ENCODE data around the gene CEACAM3. TPM values are rescaled to one million over a fixed set of nuclear protein-coding genes. Genes with fewer than 3 reads are reported as not detected.

The CEACAM3 gene
- under 1 TPM in 1 of 4 donors, not detected in 3; 0.68 TPM for total RNA-seq

DNA sequence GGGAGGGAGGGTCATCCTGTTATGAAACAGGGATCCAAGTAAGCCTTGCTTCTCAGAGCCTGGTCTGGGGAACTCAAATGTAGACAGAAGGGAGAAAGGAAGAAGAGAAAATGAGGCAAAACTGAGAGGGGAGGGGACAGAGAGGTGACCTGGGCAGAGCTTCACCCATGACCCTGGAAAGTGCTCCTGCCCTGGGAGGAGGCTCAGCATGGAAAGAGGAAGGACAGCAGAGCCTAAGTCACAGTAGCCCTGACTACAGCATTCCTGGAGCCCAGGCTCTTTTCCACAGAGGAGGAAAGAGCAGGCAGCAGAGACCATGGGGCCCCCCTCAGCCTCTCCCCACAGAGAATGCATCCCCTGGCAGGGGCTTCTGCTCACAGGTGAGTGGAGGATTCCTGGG is at the start of gene CEACAM3:
Gene CEACAM3, plus strand, starts transcription at position 226 of the 400 bp plus-strand sequence. Its CDS starts 91 bp downstream, at position 317.
- no peak for TF ChIP-seq CTCF (IDR thresholded peaks at IDR 0.05; ENCODE audit: low read depth)

DNA sequence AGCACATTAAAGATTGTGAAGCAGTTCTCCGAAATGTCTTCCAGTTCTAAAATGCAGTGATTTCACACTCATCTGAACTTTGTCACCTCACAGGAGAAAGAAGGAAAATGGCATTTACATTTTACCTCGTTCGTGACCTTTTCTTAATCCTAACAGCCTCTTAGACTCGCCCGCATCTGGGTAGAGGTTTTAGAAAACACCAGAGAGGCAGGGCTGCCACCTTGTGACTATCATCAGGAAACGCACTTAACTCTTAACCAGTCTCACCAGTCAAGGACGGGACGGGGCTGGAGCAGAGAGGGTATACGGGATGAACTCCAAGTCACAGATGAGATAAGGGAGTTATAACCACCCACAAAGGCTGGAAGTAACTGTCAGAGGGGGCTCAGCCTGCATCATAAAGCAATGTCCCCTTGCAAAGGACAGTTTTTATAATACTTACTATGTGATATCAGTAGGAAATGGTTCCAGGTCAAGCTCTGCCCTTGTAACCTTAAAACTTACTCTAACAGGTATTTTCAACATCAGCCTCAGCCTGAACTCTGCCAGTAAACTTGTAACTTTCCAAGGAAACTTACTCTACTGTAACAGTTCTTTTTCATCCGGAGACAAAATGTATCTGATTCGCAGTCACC is 49.7 kb upstream of the CEACAM3 start:
- no peak for TF ChIP-seq CTCF (IDR thresholded peaks at IDR 0.05; ENCODE audit: low read depth)

DNA sequence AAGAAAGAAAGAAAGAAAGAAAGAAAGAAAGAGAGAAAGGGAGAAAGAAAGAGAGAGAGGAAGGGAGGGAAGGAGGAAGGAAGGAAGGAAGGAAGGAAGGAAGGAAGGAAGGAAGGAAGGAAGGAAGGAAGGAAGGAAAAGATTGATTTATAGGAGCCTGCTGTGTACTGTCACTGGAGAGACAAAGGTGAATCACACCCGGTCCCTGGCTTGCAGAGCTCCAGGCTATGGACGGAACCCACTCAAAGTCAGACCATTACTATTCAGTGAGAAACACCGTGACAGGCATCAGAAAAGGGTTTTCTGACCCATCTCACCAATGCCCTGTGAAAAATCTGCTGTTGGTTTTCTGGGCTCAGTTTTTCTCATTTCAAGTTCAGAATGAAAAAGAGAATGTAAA is 48.4 kb upstream of the CEACAM3 start:
- TF ChIP-seq CTCF (IDR thresholded peaks at IDR 0.05; ENCODE audit: low read depth): no peak

GRCh38 chr19:41753159-41753558 is 43.2 kb upstream of the CEACAM3 start:
- TF ChIP-seq CTCF (IDR thresholded peaks at IDR 0.05; ENCODE audit: low read depth): no peak

DNA sequence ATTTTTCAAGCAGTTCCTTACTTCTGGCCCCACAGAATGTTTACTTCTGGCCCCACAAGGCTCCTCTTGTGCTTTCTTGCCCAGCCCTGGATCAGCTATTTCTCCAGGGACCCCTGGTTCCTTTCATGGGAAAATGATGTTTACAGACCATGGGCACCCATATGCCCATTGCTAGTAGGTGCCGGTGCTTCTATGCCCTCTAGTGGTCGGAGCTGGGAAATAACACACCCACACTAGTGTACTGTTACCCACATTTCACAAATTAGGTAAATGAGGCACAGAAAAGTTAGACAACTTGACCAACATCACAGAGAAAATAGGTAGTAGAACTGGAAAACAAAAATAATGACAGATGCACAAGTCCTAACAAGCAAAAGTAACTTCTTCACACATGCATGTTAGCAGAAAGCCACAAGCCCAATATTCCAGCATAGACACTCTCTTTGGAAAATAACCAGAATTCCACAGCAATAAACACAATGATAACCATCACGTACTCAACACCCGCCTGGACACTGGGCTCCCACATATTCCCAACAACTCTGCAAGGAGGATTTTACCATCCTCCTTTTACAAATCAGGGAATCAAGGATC is 42.4 kb upstream of the CEACAM3 start:
- TF ChIP-seq CTCF (IDR thresholded peaks at IDR 0.05; ENCODE audit: low read depth): no peak

- no peak for TF ChIP-seq CTCF (IDR thresholded peaks at IDR 0.05; ENCODE audit: low read depth)
These were observed 41.0 kb upstream of the CEACAM3 start, which contains the start of gene CEACAM6 for GRCh38 chr19:41755328-41755913. TSS of gene CEACAM6 (plus strand) at chr19:41755530. CDS start at chr19:41755639, 109 bp downstream.

GRCh38 chr19:41758846-41759245 is 37.5 kb upstream of the CEACAM3 start:
- TF ChIP-seq CTCF (IDR thresholded peaks at IDR 0.05; ENCODE audit: low read depth): no peak
